ENCODE data around the gene NLGN1.

NLGN1 gene

GRCh38 chr3:174020156-174020555 lies 622.6 kb downstream of the NLGN1 start:
- DNase-seq, result no peak

- no peak for DNase-seq
These were observed 625.9 kb downstream of the NLGN1 start for GRCh38 chr3:174023421-174023820.

GRCh38 chr3:174028673-174029072 lies 631.1 kb downstream of the NLGN1 start:
- no peak for DNase-seq

- no peak for DNase-seq
These were observed 637.9 kb downstream of the NLGN1 start for GRCh38 chr3:174035328-174035886.

- no peak for DNase-seq
These were observed 648.8 kb downstream of the NLGN1 start for GRCh38 chr3:174046311-174046710.

GRCh38 chr3:174049472-174049871 lies 651.9 kb downstream of the NLGN1 start:
- DNase-seq, result no peak

GRCh38 chr3:174051191-174051590 lies 653.6 kb downstream of the NLGN1 start:
- no peak for DNase-seq

- no peak for DNase-seq
These were observed 661.3 kb downstream of the NLGN1 start for GRCh38 chr3:174058804-174059203.

- DNase-seq, result no peak
These were observed 662.9 kb downstream of the NLGN1 start for GRCh38 chr3:174060431-174060830.

- no peak for DNase-seq
These were observed 663.6 kb downstream of the NLGN1 start for GRCh38 chr3:174061162-174061561.

- no peak for DNase-seq
These were observed 664.2 kb downstream of the NLGN1 start for GRCh38 chr3:174061731-174062130.

- DNase-seq, result no peak
These were observed 665.4 kb downstream of the NLGN1 start for GRCh38 chr3:174062923-174063322.

GRCh38 chr3:174068035-174068434 lies 670.5 kb downstream of the NLGN1 start:
- no peak for DNase-seq

GRCh38 chr3:174072675-174073074 lies 675.1 kb downstream of the NLGN1 start:
- no peak for DNase-seq

GRCh38 chr3:174083706-174084105 lies 686.2 kb downstream of the NLGN1 start:
- DNase-seq, result no peak

- DNase-seq, result no peak
These were observed 692.0 kb downstream of the NLGN1 start for GRCh38 chr3:174089592-174089991.

GRCh38 chr3:174094669-174095068 lies 697.1 kb downstream of the NLGN1 start:
- DNase-seq, result no peak

GRCh38 chr3:174097686-174098085 lies 700.1 kb downstream of the NLGN1 start:
- no peak for DNase-seq

- no peak for DNase-seq
These were observed 701.2 kb downstream of the NLGN1 start for GRCh38 chr3:174098746-174099145.

GRCh38 chr3:174099724-174100123 lies 702.2 kb downstream of the NLGN1 start:
- DNase-seq, result no peak

- no peak for DNase-seq
These were observed 703.2 kb downstream of the NLGN1 start for GRCh38 chr3:174100744-174101143.

- DNase-seq, result no peak
These were observed 703.7 kb downstream of the NLGN1 start for GRCh38 chr3:174101244-174101643.

GRCh38 chr3:174102274-174102673 lies 704.7 kb downstream of the NLGN1 start:
- no peak for DNase-seq

GRCh38 chr3:174102866-174103265 lies 705.3 kb downstream of the NLGN1 start:
- DNase-seq, result no peak

- DNase-seq, result no peak
These were observed 713.2 kb downstream of the NLGN1 start for GRCh38 chr3:174110761-174111160.

- DNase-seq, result no peak
These were observed 714.2 kb downstream of the NLGN1 start for GRCh38 chr3:174111776-174112175.
